ENCODE results near the gene PTPN20.
"Not testable (repeated sequence)": the region's sequence is repeated elsewhere in the genome, so short reads cannot be mapped to it uniquely, and the experiment has no call there.

PTPN20 gene, protein sequence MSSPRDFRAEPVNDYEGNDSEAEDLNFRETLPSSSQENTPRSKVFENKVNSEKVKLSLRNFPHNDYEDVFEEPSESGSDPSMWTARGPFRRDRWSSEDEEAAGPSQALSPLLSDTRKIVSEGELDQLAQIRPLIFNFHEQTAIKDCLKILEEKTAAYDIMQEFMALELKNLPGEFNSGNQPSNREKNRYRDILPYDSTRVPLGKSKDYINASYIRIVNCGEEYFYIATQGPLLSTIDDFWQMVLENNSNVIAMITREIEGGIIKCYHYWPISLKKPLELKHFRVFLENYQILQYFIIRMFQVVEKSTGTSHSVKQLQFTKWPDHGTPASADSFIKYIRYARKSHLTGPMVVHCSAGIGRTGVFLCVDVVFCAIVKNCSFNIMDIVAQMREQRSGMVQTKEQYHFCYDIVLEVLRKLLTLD

DNA sequence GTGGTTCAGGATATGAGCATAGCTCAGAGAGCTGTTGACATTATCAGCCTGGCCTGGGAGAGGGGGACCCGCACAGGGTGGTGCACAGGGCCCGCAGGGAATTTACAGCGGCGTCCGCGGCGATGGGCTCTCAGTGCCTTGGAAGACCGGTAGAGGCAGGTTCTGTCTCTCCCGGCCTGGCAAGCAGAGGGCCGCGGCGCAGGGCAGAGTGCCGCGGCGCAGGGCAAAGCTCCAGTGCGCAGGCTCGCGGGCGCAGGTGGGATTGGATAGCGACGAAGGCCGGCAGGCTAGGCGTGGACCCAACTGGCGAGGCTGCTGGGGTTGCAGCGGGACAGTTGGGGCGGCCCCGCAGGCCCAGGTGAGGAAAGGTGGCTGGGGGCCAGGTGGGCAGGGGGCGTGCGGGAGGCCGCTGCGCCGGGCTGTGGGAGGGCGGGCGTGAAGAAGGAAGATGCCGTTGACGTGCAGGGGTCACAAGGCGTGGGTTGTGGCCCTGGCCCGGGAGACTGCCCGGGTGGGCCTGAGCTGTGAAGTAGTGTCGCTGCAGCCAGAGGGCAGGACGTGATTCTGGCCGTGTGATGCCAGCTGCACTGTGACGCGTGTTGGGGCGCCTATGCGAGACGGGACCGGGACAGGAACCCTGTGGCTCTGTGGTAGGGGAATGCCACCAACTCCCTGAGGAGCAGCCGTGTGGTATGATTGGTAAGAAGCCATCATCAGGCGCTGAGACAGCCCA, at the start of gene PTPN20:
PTPN20 (plus strand) TSS at position 285 of the 733 bp plus-strand sequence. CDS start 21,072 bp downstream, outside the sequence.
- DNase-seq, result peak; percentile 3

DNA sequence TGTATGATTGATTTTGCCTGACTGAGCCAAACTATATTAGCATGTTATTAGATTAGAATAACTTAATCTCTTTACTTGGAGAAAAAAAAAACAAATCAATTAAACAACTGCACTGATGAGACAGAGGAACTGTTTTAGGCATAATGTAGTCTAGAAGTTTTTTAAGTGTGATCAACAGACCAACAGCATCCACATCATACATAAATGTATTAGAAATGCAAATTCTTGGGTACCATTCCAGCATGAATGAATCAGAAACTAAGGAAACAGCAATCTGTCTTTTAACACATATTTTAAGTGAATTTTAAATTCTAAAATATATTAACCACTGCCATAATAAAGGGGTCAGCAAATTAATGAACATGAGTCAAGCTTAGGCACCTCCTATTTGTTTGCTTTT, 41.5 kb upstream of the PTPN20 start:
- not testable (repeated sequence) for DNase-seq

DNA sequence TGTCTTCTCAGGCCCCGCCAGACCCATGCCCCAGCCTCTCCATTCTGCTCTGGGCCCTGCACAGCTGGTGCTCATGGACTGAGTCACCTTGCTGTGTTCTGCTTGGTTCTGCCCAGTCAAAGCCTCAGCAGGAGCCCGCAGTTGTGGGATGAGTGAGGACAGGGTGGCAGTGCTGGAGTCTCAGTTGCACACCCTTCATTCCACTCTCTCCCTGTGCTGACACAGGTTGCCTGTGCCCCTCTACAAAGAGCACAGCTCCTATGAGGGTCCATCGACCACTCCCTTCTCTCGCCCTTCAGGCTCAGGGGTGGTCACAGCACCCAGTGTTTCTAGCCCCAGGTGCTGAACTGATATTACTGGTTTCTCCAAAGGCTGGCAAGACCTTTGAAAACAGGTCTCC, 39.6 kb upstream of the PTPN20 start:
- not testable (repeated sequence) for DNase-seq

DNA sequence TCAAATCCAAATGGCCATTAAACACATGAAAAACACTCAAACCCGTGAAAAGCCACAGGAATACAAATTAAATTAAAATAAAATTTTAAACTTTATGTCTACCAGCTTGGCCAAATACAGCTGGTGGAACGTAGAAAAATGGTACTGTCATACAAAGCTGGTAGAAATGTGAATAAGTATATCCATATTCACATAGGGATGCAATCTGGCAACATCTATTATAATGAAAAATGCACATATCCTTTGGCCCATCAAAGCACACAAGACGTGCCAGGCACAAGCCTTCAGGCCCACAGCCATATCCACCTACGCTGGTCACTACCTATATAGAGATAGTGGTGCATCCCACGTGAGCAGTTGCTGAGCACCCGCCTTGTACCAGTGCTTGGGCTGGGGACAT, 35.9 kb upstream of the PTPN20 start:
- DNase-seq, result not testable (repeated sequence)

DNA sequence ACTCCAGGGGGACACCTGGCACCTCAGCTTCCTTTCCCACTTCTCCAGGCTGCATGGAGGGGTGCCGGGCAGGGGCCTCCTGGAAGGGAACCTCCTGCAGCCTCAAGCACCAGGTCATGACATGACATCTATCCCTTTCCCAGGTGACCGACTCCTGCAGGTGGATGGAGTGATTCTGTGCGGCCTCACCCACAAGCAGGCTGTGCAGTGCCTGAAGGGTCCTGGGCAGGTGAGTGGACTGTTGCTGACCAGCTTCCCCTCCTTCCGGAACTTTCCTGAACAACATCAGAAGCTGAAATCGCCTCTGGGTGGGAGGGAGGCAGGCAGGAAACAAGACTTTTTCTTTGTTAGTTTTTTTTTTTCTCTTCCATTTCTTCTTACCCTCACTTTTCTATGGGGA, 34.5 kb upstream of the PTPN20 start:
- DNase-seq, result not testable (repeated sequence)

DNA sequence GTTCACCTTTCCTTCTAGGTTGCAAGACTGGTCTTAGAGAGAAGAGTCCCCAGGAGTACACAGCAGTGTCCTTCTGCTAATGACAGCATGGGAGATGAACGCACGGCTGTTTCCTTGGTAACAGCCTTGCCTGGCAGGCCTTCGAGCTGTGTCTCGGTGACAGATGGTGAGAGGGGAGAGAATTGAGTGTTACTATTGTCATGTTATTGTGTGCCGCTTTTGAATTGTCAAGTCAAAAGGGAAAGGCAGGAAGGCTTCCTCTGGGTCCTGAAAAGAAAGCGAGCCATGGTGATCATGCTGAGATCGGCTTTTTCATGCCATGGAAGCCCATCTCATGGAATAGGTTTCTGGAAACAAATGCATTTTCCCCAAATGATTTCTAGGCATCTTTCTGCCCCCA, 32.5 kb upstream of the PTPN20 start:
- not testable (repeated sequence) for DNase-seq

DNA sequence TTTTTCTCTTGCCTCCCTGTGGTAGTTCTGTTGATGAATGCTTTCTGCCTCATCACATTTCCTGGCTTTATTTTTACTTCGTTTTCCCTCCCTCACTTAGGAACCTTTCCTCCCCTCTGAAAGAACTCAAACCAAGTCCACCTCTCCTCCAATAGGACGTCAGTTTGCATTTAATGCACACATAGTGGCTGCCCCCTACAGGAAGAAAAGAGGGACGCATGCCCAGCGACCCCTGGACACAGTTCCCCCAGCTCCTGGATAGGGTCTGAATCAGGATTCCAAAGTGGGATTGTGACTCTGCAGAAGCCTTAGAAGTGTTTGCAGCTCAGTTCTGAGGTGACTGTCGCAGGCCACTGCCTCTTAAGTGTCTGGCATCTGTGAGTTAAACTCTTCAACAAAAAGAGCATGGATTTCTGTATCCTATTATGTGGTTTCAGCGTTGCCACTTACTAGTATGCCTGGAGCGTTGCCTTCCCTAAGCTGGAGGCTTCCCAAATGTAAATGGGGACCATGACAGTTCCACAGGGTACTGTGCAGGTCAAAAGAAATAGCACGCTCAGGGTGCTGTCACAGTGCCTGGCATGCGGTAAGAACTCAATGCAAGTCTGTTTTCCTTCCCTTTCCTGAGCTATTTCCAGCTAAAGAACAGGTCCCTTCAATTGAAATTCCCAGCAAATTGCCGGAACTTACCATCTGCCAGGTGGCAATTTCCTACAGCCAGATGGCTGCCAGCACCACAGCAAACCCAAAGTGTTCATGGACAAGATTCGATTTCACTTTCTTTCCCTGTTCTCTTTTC, 20.2 kb upstream of the PTPN20 start:
- not testable (repeated sequence) for DNase-seq

DNA sequence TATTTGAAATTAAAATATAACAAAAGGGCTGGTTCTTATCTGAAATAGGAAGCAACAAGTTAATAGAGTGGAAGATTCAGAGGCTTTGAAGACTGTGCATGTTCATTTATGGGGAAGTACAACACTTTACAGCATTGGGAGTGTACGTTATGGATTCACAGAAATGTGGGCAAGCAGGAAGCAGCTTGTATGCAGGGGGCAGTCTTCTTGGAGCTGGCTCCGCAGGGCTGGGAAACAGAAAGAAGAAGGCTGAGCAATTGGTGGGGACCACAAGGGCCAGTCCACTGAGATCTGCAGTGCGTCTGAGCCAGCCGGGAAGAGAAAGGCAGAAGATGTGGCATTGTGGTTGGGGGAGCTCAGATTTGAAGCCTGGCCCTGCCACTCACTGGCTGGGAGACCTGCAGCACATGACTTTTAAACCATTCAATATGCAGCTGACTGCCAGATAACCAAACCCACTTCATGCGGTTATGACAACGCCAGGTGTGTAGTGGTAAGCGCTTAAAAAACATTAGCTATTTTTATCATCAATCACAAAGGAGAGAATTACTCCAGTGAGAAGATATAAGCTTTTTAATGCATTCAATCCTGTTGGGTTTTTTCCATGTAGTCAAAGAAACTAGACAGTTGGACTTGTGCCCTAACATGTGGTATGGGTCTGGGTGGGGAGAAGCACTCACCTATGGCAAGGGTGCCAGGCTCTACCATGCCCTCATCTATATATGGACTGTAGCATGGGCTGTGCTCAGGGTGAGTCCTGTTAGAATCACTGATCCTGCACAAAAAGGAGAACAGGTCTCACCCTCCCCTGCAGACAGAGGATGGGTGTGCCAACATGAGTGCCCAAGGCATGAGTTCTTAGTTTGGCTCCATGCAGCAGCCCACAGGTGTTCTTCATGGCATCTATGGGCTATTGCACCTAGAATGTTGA, 14.2 kb upstream of the PTPN20 start:
- not testable (repeated sequence) for DNase-seq

DNA sequence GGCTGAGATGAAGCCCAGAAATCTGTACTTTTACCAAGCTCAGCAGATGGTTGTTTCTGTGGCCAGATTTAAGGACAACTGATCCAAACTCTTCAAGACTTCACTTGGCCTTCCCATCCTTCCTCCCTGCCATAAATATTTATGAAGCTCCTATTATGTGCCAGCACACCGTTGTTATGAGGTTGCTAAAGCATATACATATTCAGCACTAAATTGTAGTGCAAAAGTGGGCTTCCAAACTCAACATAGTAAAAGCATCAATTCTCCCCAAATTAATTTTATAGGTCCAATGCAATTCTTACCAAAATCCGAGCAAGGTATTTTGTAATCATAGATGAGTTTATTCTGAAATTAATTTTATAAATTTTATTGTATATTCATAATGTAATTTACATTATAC, 10.0 kb upstream of the PTPN20 start:
- DNase-seq, result not testable (repeated sequence)

DNA sequence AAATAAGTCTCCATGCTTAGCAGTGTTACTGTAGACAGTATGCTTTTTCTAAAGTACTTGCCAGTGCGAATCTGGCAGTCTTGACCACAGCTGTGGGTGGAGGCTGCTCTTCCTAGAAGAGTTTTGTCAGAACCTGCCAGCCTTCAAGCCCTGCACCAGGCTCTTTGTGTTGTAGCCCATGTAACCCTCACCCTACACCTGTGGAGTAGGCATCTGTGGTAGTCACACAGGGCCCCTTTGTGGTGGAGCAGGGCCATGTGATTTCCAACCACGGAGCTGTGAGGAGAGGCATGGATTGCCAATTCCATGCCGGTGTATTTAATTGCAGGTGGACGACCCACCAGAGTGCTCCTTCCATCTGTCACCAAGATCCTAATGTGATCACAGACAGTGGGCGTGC, 7.4 kb upstream of the PTPN20 start:
- DNase-seq, result not testable (repeated sequence)

DNA sequence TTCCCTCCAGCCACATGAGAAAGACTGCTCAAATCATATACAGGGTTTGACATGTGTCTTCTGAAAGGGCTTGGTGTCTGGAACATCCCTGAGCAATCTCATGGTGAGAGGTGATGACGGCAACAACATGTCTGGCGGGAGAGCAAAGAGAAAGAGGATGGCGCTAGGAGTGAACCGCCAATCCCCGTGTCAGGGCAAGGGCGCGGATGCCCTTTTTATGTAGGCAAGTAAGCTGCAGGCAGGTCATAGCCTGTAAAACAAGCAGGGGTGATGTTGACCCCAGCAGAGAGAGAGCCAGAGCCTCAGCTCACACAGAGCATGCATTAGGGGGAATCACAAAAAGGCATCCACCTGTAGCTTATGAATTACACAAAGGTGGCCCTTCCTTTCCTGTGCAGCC, 4.9 kb upstream of the PTPN20 start:
- DNase-seq, result not testable (repeated sequence)

DNA sequence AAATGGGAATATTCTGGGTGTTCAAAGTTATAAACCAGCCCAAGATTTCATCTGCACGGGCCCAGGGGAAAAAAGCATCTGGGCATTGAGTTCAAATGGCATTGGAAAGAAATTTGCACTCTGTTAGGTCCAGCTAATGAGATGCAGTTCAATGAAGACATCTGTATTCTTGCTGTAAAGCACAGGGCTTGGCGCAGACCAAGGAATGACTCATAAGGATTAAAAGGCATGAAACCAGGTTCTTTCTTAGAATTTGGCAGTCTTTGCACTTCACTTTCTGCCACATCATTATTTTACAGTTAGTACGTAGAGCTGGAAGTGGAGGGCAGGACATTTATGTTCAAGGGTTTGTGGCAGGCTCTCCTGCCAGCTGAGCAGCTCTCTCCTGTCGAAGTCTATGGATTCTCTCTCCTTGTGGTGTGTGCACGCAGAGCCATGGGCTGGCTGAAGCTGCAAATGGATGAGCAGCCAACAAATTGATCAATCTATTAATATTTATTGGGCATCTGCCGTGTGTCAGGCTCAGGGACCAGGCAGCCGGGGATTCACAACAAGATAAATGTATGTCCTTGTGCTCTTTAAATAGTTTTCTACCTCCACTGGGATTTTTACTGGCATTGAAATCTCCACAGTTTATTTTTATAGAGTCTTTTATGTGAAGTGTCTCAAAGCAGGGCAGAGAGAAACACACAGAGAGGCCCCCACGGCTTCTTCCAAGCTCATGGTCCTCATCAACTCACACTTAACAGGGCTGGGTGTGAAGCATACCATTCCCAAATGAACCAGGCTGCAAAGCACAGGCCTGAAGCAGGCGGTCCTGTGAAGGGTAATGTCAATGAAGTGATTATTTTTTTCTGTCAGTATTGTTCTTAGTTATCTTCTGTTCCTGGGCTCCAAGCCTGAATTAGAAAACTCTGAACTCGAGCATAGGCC, 3.8 kb upstream of the PTPN20 start:
- not testable (repeated sequence) for DNase-seq

DNA sequence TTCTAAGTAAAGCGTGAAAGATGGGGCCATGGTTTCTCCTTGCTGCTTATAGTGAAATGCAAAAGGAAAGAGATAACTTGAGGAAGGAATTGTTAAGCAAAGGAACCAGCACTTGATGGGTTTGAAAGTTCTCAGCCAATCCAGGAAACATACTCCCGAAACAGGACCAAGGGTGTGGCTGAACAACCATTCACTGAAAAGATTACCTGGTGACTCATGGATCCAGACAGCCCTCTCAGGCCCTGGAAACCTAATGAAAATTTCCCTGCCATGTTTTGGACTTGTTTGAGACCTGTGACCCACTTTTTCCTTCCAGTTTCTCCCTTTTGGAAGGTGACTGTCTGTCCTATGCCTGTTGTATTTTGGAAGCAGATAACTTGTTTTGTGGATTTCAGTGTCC, 11.3 kb downstream of the PTPN20 start:
- not testable (repeated sequence) for DNase-seq

DNA sequence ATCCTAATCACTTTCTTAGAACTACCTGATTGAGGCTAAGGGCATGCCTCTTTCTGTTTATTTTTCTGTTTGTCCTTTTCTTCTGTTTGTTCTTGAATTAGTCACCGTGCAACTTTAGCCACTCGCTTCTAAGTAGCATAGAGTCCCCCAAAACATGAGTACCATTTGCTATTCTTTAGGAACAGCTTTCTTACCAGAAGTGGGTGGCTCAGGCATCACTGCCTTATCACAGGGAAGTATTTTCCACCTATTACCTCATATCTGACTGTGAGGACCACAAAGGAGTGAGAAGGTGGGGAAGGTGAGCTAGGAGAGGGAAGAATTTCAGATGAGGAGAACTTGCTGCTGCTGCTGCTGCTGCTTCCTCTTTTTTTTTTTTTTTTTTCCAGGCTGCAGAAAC, 13.9 kb downstream of the PTPN20 start:
- not testable (repeated sequence) for DNase-seq

DNA sequence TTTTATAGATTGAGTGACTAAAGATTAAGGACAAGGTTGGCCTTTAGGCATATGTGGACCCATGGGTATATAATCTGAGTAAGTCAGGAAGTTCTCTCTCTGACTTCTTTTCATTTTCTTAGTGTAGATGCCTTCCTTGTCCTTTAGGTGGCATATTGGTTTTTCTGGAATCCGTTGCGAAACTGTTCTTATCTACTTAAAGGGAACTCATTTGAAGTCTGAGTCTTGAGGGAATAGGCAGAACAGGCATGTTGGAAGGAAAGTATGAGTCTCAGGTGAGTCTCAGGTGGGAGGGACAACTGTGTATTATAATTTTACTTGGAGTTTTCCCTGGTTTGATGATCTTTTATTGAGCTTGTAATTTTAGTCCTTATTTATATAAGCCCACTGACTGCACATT, 14.6 kb downstream of the PTPN20 start:
- not testable (repeated sequence) for DNase-seq

DNA sequence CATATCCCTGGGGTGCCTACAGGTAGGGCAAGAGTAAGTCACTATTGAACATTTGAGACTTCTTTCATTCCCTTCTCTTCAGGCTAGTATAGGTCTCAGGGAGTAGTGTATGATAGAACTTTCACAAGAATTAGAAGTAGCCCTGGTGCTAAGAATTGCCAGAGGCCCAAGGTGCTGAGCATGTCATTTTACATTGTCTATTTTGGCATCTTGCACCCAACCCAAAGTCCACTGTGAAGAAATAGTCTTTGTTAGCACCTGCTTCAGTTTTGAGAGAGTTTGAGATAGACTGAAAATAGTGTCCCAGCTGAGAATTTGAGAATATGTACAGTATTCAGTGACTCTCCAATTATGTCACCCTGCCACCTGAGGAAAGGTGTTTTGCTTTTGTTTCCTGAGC, 17.6 kb downstream of the PTPN20 start:
- DNase-seq, result not testable (repeated sequence)

DNA sequence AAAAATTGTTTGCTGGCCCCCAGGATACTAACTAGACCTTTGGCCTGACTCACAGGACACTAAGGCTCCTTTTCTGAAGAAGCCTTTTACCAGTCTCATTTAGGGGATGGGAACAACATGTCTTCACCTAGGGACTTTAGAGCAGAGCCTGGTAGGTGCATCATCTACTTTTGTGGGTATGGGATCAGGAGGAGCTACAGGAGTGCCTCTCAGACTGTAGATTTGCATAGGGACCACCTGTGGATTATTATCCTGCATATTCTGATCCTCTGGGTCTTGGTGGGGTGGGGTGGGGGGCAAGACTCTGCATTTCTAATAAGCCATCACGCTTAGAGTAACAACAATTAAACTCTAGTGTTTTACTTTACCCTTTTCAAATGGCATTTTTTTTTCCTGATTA, 21.2 kb downstream of the PTPN20 start:
- not testable (repeated sequence) for DNase-seq

DNA sequence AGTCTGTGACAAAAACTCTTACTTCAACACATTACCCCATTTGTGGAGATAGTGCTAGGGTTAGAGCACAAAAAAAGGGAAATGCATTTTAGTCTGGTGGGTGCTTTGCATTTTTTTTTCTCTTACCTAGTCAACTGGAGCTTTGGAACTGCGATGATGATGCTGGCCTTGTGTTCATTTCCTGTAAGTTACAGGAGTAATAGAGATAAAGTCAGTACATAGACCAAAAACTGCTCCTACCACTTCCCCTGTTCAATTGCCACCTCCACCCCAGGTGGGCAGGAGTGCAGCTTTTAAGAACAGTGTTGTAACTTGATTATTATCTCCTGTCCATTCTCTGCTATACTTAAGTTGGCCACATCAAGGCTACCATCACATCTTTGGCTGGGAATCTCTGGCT, 29.9 kb downstream of the PTPN20 start:
- DNase-seq, result not testable (repeated sequence)

DNA sequence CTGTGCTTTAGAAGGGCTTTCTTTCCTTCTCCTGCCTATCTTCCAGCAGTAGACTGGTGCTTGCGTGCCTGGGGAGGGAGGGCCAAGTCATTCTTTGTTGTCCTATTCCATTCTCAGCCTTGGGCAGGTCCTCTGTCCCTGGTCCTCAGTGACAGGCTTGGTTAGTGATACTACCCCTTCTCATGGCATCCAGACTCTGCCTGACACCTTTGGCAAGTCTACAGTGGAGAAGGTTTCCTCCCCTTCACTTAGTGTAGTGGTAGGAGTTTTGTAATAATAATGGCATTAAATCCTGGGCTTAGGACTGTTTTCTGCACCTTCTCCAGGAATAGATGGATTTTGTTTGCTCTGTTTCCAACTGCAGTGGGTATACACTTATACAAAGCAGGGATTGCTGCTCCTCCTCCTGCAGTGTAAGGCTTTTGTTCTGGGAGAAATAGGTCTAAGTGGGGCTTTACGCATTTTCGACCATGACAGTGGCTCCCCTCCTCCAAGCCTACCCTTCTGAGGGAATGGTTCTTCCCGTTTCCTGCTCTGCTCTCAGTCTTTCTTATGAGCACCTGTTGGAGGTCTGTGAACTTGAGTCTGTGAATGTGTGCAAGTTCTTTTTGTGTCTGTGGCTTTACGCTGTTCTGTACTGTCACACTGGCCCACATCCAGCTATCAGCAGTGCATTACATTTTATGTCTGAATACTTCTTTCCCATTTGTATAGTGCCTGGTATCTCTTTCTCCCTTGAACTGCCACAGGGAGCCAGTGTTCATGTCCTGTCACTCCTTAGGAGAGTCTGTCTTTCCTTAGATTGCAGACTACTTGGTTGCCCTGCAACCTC, 37.7 kb downstream of the PTPN20 start:
- not testable (repeated sequence) for DNase-seq

DNA sequence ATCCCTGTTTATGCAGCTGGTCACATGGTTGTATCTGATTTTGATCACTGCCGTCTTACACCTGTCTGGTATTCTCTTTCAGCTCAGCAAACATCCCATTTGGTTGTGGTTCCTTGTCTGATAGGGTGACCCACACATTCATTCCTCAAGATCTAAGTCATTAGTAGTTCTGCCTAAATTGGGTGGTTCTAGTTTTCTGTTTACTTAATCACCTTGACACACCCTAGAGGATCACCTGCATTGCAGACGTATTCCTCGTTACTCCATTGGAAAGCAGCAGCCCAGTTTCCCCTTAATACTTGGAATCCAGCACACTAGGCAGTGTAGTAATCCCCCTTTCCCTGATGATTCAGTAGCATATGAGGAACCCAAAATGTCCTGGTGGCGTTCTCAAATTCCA, 41.3 kb downstream of the PTPN20 start:
- not testable (repeated sequence) for DNase-seq
